HCT116 (cell line): Measurements from ENCODE around the gene SVIL. TPM values are rescaled to one million over a fixed set of nuclear protein-coding genes. Genes with fewer than 3 reads are reported as not detected.

ENCODE experiments used
- ATAC-seq: fragments of 200-7000 bp; cut with Tn5 transposase; 2 replicates; pipeline ENCODE4 v1.9.1; 2020; ENCODE audit warnings: mild to moderate bottlenecking, moderate library complexity
- BruUV-seq: library from RNA; stranded (reverse); fragments of 400-500 nt; replicated peaks from 2 replicates; lab custom pipeline; 2021; lab: Mats Ljungman, UMichigan
- CTCF ChIA-PET: fragments of 300-600 bp; sonication (Branson Sonifier 250); formaldehyde crosslinking; loops from one replicate; lab custom pipeline; 2021; ENCODE audit warnings: antibody characterized with exemption; lab: Charles Lee
- POLR2A ChIA-PET: fragments of 300-600, 350-600 bp; sonication (Branson Sonifier 250); formaldehyde crosslinking; loops from one replicate; lab custom pipeline; 2021; ENCODE audit warnings: antibody characterized with exemption; lab: Charles Lee
- RAD21 ChIA-PET, 2 experiments: fragments of 300-600 bp; sonication (Branson Sonifier 250); formaldehyde crosslinking; loops; one replicate each; lab custom pipeline; 2023; ENCODE audit warnings: low total read pairs in 2 of 2; ENCODE audit not compliant: uncharacterized antibody in 2 of 2, unreplicated experiment in 2 of 2, low non-redundant PET in 1 of 2; lab: Charles Lee
- DNase-seq: peaks from one replicate; pipeline ENCODE4 v3.0.0-alpha.2; 2010; ENCODE audit warnings: low read depth, low spot score
- H2AFZ ChIP-seq: fragments of 200-600 bp; shearing (Covaris generic), sonication (generic); 2 replicates; pipeline ENCODE4 v1.6.1; 2017; ENCODE audit warnings: low read depth, mixed run types, mixed read lengths, antibody characterized with exemption, low read length; ENCODE audit not compliant: poor library complexity, severe bottlenecking
- H3K27ac ChIP-seq: 2 replicates; pipeline ENCODE4 v1.5.1; 2012; ENCODE audit warnings: low read depth, low read length
- H3K27me3 ChIP-seq: fragments of 200-600 bp; sonication (generic); 2 replicates; pipeline ENCODE4 v1.6.1; 2016; ENCODE audit warnings: mixed run types, low read length, mixed read lengths; ENCODE audit not compliant: insufficient read depth
- H3K36me3 ChIP-seq, 2 experiments: fragments of 200-500 bp in 1 of 2; fragments of 200-600 bp in 1 of 2; sonication (Bioruptor generic) in 1 of 2; sonication (generic) in 1 of 2; 2 replicates each; pipeline versions ENCODE4 v1.5.1 to v1.6.1; 2014 to 2016; ENCODE audit warnings: low read length in 2 of 2, inconsistent platforms in 1 of 2, mixed read lengths in 1 of 2, mixed run types in 1 of 2; ENCODE audit not compliant: insufficient read depth in 2 of 2, control insufficient read depth in 1 of 2
- H3K4me1 ChIP-seq, 2 experiments: fragments of 200-600 bp in 1 of 2; sonication (generic) in 1 of 2; 2 replicates each; pipeline versions ENCODE4 v1.5.1 to v1.6.1; 2012 to 2017; ENCODE audit warnings: low read length in 2 of 2, inconsistent platforms in 1 of 2, mild to moderate bottlenecking in 1 of 2, mixed read lengths in 1 of 2, mixed run types in 1 of 2, moderate library complexity in 1 of 2; ENCODE audit not compliant: insufficient read depth in 2 of 2, control insufficient read depth in 1 of 2
- H3K4me2 ChIP-seq: fragments of 200-600 bp; sonication (generic); 2 replicates; pipeline ENCODE4 v1.6.1; 2017; ENCODE audit warnings: mixed run types, low read length, mixed read lengths
- H3K4me3 ChIP-seq, 2 experiments: fragments of 200-600 bp in 1 of 2; sonication (generic) in 1 of 2; replicated peaks in 1 of 2; 2 replicates each; pipeline ENCODE4 v1.5.1; 2011 to 2016; ENCODE audit warnings: low read length in 2 of 2, control low read depth in 1 of 2, low read depth in 1 of 2, mild to moderate bottlenecking in 1 of 2, mixed read lengths in 1 of 2, mixed run types in 1 of 2
- H3K79me2 ChIP-seq: fragments of 200-600 bp; sonication (generic); 2 replicates; pipeline ENCODE4 v1.6.1; 2017; ENCODE audit warnings: mild to moderate bottlenecking, mixed run types, low read length, moderate library complexity, mixed read lengths; ENCODE audit not compliant: insufficient read depth
- H3K9ac ChIP-seq: fragments of 200-600 bp; sonication (generic); 2 replicates; pipeline ENCODE4 v1.6.1; 2016; ENCODE audit warnings: low read length, mixed read lengths
- H3K9me2 ChIP-seq: fragments of 200-600 bp; sonication (generic), shearing (Covaris generic); 2 replicates; pipeline ENCODE4 v1.6.1; 2017; ENCODE audit warnings: mixed run types, mild to moderate bottlenecking, moderate library complexity; ENCODE audit not compliant: insufficient read depth
- H3K9me3 ChIP-seq, 2 experiments: fragments of 200-500 bp in 1 of 2; fragments of 200-600 bp in 1 of 2; sonication (Bioruptor generic) in 1 of 2; sonication (generic) in 1 of 2; 2 replicates each; pipeline ENCODE4 v1.6.1; 2014 to 2017; ENCODE audit warnings: low read length in 2 of 2, mixed read lengths in 2 of 2, inconsistent platforms in 1 of 2, low read depth in 1 of 2, mild to moderate bottlenecking in 1 of 2, mixed run types in 1 of 2, moderate library complexity in 1 of 2; ENCODE audit not compliant: control insufficient read depth in 1 of 2, insufficient read depth in 1 of 2
- H4K20me1 ChIP-seq: fragments of 200-600 bp; sonication (generic), shearing (Covaris generic); 2 replicates; pipeline ENCODE4 v1.6.1; 2017; ENCODE audit warnings: mixed run types, mild to moderate bottlenecking, moderate library complexity; ENCODE audit not compliant: insufficient read depth
- ELF1 ChIP-seq: IDR thresholded peaks from 2 replicates; pipeline ENCODE4 v1.6.1; 2012; ENCODE audit warnings: low read depth, borderline replicate concordance
- JUND ChIP-seq: IDR thresholded peaks from 2 replicates; pipeline ENCODE4 v1.6.1; 2012
- POLR2A ChIP-seq: IDR thresholded peaks from 2 replicates; pipeline ENCODE4 v1.7.0; 2011; ENCODE audit warnings: borderline replicate concordance; ENCODE audit not compliant: insufficient read depth, insufficient read length; ENCODE audit errors: extremely low read depth
- POLR2AphosphoS5 ChIP-seq: IDR thresholded peaks from 2 replicates; pipeline ENCODE4 v1.6.1; 2011; ENCODE audit warnings: mild to moderate bottlenecking, low read depth, low read length, moderate library complexity
- SIN3A ChIP-seq: IDR thresholded peaks from 2 replicates; pipeline ENCODE4 v1.6.1; 2012; ENCODE audit warnings: low read depth
- SP1 ChIP-seq: IDR thresholded peaks from 2 replicates; pipeline ENCODE4 v1.6.1; 2012; ENCODE audit warnings: low read depth
- ZFX ChIP-seq: fragments of 450-650 bp; IDR thresholded peaks from 2 replicates; pipeline ENCODE4 v1.6.1; 2017
- ZNF274 ChIP-seq: fragments of 200-500 bp; sonication (Bioruptor generic); IDR thresholded peaks from 2 replicates; pipeline ENCODE4 v1.6.1; 2014; ENCODE audit warnings: mild to moderate bottlenecking, low read depth, low read length, inconsistent platforms
- intact Hi-C: fragments of 100-400 bp; cut with micrococcal nuclease; formaldehyde crosslinking; loops from 2 replicates; pipeline ENCODE4 v1.10.0; 2022
- total RNA-seq: library from RNA; stranded (reverse); gene quantifications from one replicate; pipeline ENCODE4 v1.2.1, GENCODE V29; 2021; ENCODE audit not compliant: unreplicated experiment
- TF ChIP-seq, protein P1 (sequence below), 3 experiments: fragments of 200-600 bp in 1 of 3; sonication (generic) in 1 of 3; IDR thresholded peaks in 2 of 3; conservative IDR thresholded peaks in 1 of 3; 2 replicates each; pipeline ENCODE4 v1.5.1; 2012 to 2017; ENCODE audit warnings: low read depth in 2 of 3, low read length in 2 of 3, antibody characterized with exemption in 1 of 3, borderline replicate concordance in 1 of 3, control low read depth in 1 of 3, mild to moderate bottlenecking in 1 of 3, mixed read lengths in 1 of 3, mixed run types in 1 of 3, moderate library complexity in 1 of 3; ENCODE audit not compliant: insufficient read depth in 1 of 3
- TF ChIP-seq, protein P2 (sequence below): IDR thresholded peaks from 2 replicates; pipeline ENCODE4 v1.6.1; 2011; ENCODE audit warnings: mild to moderate bottlenecking, low read length, moderate library complexity; ENCODE audit not compliant: insufficient replicate concordance; ENCODE audit errors: extremely low read depth
- TF ChIP-seq, protein P3 (sequence below): IDR thresholded peaks from 2 replicates; pipeline ENCODE4 v1.6.1; 2012

Gene SVIL
- total RNA-seq, 1 experiment from 2014 or later = 27.0 TPM

DNA sequence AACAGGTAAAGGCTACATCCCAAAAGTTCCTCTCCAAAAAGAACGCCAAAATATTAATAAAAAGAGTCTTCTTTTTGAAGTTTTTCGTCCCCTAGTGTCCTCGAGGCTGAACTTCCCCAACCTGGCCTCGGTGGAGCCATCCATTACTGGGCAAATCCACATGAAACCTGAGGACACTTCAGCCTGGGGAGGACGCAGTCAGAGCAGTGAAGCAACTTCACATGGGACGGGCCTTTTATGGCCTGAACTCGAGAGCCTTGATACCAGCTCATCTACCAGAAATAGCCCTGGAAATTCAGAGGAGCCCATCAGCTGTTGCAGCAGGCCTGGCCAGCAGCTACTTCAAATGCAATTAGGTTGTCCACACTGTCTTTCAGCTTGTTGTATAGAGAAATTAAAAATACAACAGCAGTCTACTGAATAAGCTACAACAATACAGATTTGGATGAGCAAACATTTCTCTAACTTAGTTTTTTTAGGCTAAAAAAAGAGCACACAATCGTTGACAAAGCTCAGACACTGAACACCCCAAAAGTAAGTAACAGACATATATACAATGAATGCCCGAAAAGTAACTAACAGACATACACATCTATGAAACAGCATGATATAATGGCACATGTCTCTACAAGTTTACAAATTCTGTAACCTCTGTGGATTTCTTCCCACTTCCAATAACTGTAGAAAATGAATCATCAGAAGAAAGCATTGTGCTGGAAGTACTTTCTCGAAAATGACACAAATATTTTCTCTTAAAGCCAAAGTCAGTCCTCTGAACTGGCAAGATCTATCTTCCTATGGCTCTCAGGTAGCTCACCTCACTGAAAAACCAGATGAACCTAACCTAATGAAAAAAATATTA, at the start of gene SVIL (continued):
- TF ChIP-seq POLR2AphosphoS5 (no peak), SIN3A (0 out of 2 replicates have a peak, but pooled peaks have one; percentile 37)
- TF ChIP-seq, protein P1, sequence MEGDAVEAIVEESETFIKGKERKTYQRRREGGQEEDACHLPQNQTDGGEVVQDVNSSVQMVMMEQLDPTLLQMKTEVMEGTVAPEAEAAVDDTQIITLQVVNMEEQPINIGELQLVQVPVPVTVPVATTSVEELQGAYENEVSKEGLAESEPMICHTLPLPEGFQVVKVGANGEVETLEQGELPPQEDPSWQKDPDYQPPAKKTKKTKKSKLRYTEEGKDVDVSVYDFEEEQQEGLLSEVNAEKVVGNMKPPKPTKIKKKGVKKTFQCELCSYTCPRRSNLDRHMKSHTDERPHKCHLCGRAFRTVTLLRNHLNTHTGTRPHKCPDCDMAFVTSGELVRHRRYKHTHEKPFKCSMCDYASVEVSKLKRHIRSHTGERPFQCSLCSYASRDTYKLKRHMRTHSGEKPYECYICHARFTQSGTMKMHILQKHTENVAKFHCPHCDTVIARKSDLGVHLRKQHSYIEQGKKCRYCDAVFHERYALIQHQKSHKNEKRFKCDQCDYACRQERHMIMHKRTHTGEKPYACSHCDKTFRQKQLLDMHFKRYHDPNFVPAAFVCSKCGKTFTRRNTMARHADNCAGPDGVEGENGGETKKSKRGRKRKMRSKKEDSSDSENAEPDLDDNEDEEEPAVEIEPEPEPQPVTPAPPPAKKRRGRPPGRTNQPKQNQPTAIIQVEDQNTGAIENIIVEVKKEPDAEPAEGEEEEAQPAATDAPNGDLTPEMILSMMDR (IDR thresholded peaks at IDR 0.05 in 2 of 3, conservative IDR thresholded peaks at IDR 0.05 in 1 of 3; ENCODE audit: borderline replicate concordance in 1 of 3, insufficient read depth in 1 of 3, low read depth in 2 of 3, low read length in 2 of 3) = 0 out of 6 replicates have a peak, but pooled peaks of 1 of the 3 experiments have one; percentile 21
- TF ChIP-seq, all 23 proteins: peak for 6

DNA sequence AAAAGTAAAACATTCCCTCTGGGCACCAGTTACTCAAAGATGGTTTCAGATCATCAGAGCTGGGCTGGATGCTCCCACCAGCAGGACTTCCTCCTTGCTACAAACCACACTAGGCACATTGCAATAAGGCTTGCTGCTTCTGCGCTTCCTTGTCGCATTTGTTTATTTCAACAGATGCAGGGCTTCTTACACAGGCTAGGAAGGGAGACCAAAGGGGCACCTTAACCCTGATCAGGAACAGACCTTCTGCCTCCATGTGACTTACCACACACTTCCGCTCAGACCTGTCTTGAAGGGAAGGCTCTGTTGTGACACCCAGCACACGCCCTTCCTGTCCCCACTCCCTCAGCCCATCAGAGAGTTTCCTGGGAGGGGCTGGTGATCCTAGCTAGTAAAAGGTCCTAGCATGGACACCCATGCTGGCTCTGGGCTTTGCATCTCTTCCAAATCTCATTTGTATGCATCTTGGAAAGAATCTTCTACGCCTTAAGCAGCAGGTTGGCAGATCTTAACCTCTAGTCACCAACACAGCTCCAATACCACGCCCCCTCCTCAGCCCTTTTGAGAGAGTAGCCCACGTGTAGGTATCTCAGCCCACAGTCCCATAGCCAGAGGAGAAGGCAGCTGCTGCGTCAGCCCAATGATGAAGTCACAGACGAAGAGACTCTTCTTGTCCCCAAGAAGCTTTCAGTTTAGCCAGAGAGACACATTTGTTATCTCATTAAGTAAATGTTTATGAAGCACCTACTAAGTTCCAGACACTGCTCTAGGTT, 47.1 kb upstream of the SVIL start:
- Histone ChIP-seq H3K4me3 (no peak overlapping the region), H3K4me1 (no peaks in the 10 kb centered on the region), H3K79me2 (0 out of 2 replicates have a peak, but pooled peaks cover 3% of the 10 kb centered on the region), H3K4me2 (no peak overlapping the region), H2AFZ (no peak overlapping the region), H3K9me3 (peaks cover 0 to 6% of the 10 kb centered on the region in 2 experiments; a peak in 1 of 4 replicates), H3K27ac (no peak overlapping the region), H4K20me1 (no peaks in the 10 kb centered on the region), H3K27me3 (no peaks in the 10 kb centered on the region), H3K9me2 (no peaks in the 10 kb centered on the region), H3K36me3 (peaks cover 2 to 11% of the 10 kb centered on the region in 2 experiments; a peak in 1 of 4 replicates), H3K9ac (no peak overlapping the region)
- DNase-seq = no peak
- CTCF ChIA-PET = no interaction called here
- no TSS peak for BruUV-seq
- intact Hi-C loops = no loop called here
- no peak for ATAC-seq
- POLR2A ChIA-PET = no interaction called here
- RAD21 ChIA-PET = no interaction called here
- TF ChIP-seq, protein P1 (IDR thresholded peaks at IDR 0.05 in 2 of 3, conservative IDR thresholded peaks at IDR 0.05 in 1 of 3; ENCODE audit: borderline replicate concordance in 1 of 3, insufficient read depth in 1 of 3, low read depth in 2 of 3, low read length in 2 of 3) = no peak
- TF ChIP-seq ZNF274 = no peak
- no peak for TF ChIP-seq POLR2A
- no peak for TF ChIP-seq SP1
- no peak for TF ChIP-seq ZFX
- TF ChIP-seq, protein P2, sequence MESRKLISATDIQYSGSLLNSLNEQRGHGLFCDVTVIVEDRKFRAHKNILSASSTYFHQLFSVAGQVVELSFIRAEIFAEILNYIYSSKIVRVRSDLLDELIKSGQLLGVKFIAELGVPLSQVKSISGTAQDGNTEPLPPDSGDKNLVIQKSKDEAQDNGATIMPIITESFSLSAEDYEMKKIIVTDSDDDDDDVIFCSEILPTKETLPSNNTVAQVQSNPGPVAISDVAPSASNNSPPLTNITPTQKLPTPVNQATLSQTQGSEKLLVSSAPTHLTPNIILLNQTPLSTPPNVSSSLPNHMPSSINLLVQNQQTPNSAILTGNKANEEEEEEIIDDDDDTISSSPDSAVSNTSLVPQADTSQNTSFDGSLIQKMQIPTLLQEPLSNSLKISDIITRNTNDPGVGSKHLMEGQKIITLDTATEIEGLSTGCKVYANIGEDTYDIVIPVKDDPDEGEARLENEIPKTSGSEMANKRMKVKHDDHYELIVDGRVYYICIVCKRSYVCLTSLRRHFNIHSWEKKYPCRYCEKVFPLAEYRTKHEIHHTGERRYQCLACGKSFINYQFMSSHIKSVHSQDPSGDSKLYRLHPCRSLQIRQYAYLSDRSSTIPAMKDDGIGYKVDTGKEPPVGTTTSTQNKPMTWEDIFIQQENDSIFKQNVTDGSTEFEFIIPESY = no peak
- no peak for TF ChIP-seq JUND
- no peak for TF ChIP-seq ELF1
- no peak for TF ChIP-seq SIN3A
- TF ChIP-seq POLR2AphosphoS5 = no peak
- TF ChIP-seq, protein P3, sequence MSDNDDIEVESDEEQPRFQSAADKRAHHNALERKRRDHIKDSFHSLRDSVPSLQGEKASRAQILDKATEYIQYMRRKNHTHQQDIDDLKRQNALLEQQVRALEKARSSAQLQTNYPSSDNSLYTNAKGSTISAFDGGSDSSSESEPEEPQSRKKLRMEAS = no peak
